CD14-positive monocyte (primary cell): ENCODE results near the gene PLCB2. TPM values are rescaled to one million over a fixed set of nuclear protein-coding genes. Genes with fewer than 3 reads are reported as not detected.

Source experiments
- DNase-seq, 3 donors: peaks; one replicate each; pipeline ENCODE4 v3.0.0-alpha.2; 2011 to 2022
- H2AFZ ChIP-seq: 2 replicates; pipeline ENCODE4 v1.6.0; 2012; ENCODE audit warnings: mild to moderate bottlenecking, low read depth, low read length, inconsistent platforms; ENCODE audit not compliant: insufficient read depth, poor library complexity, severe bottlenecking
- H3K27ac ChIP-seq, 2 donors: 1 replicate in 1 of 2; 2 replicates in 1 of 2; pipeline ENCODE4 v1.5.1; 2012 to 2013; ENCODE audit warnings: low read length in 2 of 2, control low read depth in 1 of 2, inconsistent platforms in 1 of 2, low read depth in 1 of 2, mild to moderate bottlenecking in 1 of 2
- H3K27me3 ChIP-seq, 2 donors: one replicate each; pipeline versions ENCODE4 v1.6.0 to v1.6.1; 2011 to 2013; ENCODE audit warnings: low read length in 2 of 2; ENCODE audit not compliant: control insufficient read depth in 2 of 2, insufficient read depth in 2 of 2
- H3K36me3 ChIP-seq, 2 donors: replicated peaks in 1 of 2; 1 replicate in 1 of 2; 2 replicates in 1 of 2; pipeline versions ENCODE4 v1.5.1 to v1.6.1; 2012 to 2013; ENCODE audit warnings: low read length in 2 of 2, control low read depth in 1 of 2, inconsistent platforms in 1 of 2, mild to moderate bottlenecking in 1 of 2; ENCODE audit not compliant: insufficient read depth in 2 of 2, control insufficient read depth in 1 of 2
- H3K4me1 ChIP-seq, 2 donors: 1 replicate in 1 of 2; 2 replicates in 1 of 2; pipeline versions ENCODE4 v1.5.1 to v1.6.1; 2012 to 2013; ENCODE audit warnings: low read length in 2 of 2, control low read depth in 1 of 2, inconsistent platforms in 1 of 2, mild to moderate bottlenecking in 1 of 2, moderate library complexity in 1 of 2; ENCODE audit not compliant: insufficient read depth in 2 of 2, control insufficient read depth in 1 of 2
- H3K4me2 ChIP-seq: replicated peaks from 2 replicates; pipeline ENCODE3; 2012; ENCODE audit warnings: low read length, moderate library complexity, mild to moderate bottlenecking; ENCODE audit not compliant: poor library complexity, severe bottlenecking; ENCODE audit errors: extremely low read depth
- H3K4me3 ChIP-seq, 3 experiments: fragments of 200-600 bp in 1 of 3; sonication (generic) in 1 of 3; replicated peaks in 1 of 3; 1 replicate in 2 of 3; 2 replicates in 1 of 3; pipeline ENCODE4 v1.5.1; 2011 to 2013; ENCODE audit warnings: low read length in 3 of 3, mild to moderate bottlenecking in 3 of 3, control low read depth in 2 of 3, low read depth in 2 of 3, inconsistent platforms in 1 of 3, moderate library complexity in 1 of 3
- H3K79me2 ChIP-seq: 2 replicates; pipeline ENCODE4 v1.6.0; 2012; ENCODE audit warnings: mild to moderate bottlenecking, control low read depth, inconsistent platforms, low read length, moderate library complexity; ENCODE audit not compliant: insufficient read depth
- H3K9ac ChIP-seq: 2 replicates; pipeline ENCODE4 v1.6.0; 2017; ENCODE audit warnings: low read length, mild to moderate bottlenecking; ENCODE audit not compliant: insufficient read depth, poor library complexity, severe bottlenecking
- H3K9me3 ChIP-seq, 2 donors: replicated peaks in 1 of 2; 1 replicate in 1 of 2; 2 replicates in 1 of 2; pipeline versions ENCODE4 v1.5.1 to v1.6.1; 2012 to 2013; ENCODE audit warnings: low read length in 2 of 2, control low read depth in 1 of 2; ENCODE audit not compliant: control insufficient read depth in 1 of 2, insufficient read depth in 1 of 2
- H4K20me1 ChIP-seq: 2 replicates; pipeline ENCODE4 v1.6.0; 2012; ENCODE audit warnings: mild to moderate bottlenecking, low read length, control low read depth, moderate library complexity; ENCODE audit not compliant: insufficient read depth
- H3K27ac Mint-ChIP-seq, 7 donors: one replicate each; pipeline ENCODE4 v1.8.0; 2020; ENCODE audit warnings: mild to moderate bottlenecking in 7 of 7, mixed read lengths in 7 of 7, moderate library complexity in 6 of 7, inconsistent platforms in 2 of 7
- H3K27me3 Mint-ChIP-seq, 3 donors: one replicate each; pipeline ENCODE4 v1.8.0; 2021 to 2022; ENCODE audit warnings: low read depth in 3 of 3, mild to moderate bottlenecking in 3 of 3, mixed read lengths in 3 of 3, moderate library complexity in 3 of 3, inconsistent platforms in 1 of 3
- H3K36me3 Mint-ChIP-seq, 2 donors: one replicate each; pipeline ENCODE4 v1.8.0; 2020; ENCODE audit warnings: mixed read lengths in 2 of 2, inconsistent platforms in 1 of 2, mild to moderate bottlenecking in 1 of 2
- H3K4me1 Mint-ChIP-seq: one replicate; pipeline ENCODE4 v1.8.0; 2020; ENCODE audit warnings: mild to moderate bottlenecking, mixed read lengths
- H3K4me3 Mint-ChIP-seq, 2 donors: one replicate each; pipeline ENCODE4 v1.8.0; 2020; ENCODE audit warnings: mild to moderate bottlenecking in 2 of 2, mixed read lengths in 2 of 2, moderate library complexity in 1 of 2
- H3K9me3 Mint-ChIP-seq, 7 donors: one replicate each; pipeline ENCODE4 v1.8.0; 2020 to 2022; ENCODE audit warnings: mixed read lengths in 7 of 7, mild to moderate bottlenecking in 6 of 7, moderate library complexity in 6 of 7, inconsistent platforms in 2 of 7
- WGBS: methylation state at CpG from one replicate; pipeline ENCODE4 v1.1.5; 2013; ENCODE audit warnings: missing lambda C conversion rate; ENCODE audit not compliant: insufficient coverage; 5-methylcytosine and 5-hydroxymethylcytosine counted together
- intact Hi-C, 2 donors: fragments of 100-400 bp; cut with micrococcal nuclease; formaldehyde crosslinking; loops; one replicate each; pipeline versions ENCODE4 v1.15.0 to v1.15.1; 2023
- polyA plus RNA-seq, 3 donors: library from polyadenylated mRNA; depleted of rRNA in 1 of 3; unstranded in 2 of 3; stranded (reverse) in 1 of 3; fragments of 300-500 nt in 2 of 3; fragments of >200 nt in 1 of 3; fragmentation: Illumina TruSeq in 2 of 3; gene quantifications; 1 replicate in 2 of 3; 2 replicates in 1 of 3; pipeline ENCODE4 v1.2.3, GENCODE V29; 2012 to 2021
- TF ChIP-seq, protein P1 (sequence below): fragments of 200-600 bp; IDR thresholded peaks from one replicate; pipeline ENCODE4 v1.8.0; 2022; ENCODE audit warnings: antibody characterized with exemption, mild to moderate bottlenecking

PLCB2 gene
- polyA plus RNA-seq, 3 donors: 56.5 to 1,191 (median 74.5) TPM

DNA sequence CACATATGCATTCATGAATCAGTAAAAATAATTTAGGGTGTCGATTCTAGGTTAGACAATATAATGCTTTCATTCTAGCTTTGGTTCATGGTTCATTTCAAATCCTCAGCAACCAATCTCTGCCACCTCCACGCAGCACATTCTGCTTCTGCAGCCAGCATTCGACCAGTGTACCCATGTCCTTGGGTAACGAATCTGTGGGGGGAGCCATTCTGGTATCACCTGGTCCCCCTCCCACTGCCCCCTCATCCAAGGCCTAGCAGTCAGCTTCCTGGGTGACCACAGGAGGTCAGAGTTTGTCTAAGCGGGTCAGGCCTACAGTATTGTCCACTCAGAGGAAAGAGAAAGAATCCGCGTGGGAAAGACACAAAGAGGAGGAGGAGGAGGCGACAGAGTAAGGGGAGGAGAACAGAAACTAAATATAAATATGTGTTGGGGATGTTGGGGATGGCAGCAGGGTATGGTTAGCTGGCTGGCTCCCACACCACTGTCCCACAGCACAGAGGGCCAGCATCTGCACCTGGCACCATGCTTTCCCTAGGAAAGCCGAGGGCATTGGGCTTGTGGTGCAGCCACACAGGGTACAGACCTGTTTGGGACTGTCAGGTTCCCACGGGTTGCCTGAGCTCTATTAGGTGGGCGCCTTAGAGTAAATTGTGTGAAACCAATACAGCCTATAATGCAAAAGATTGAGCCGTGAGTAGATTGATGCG lies 56.8 kb downstream of the PLCB2 start:
- H3K4me3 ChIP-seq: no peak overlapping the region
- no peak overlapping the region for H2AFZ ChIP-seq
- Mint-ChIP-seq H3K27me3 (peaks cover 40 to 52% (median 47%) of the 10 kb centered on the region in 3 donors), H3K4me1 (peaks cover 6% of the 10 kb centered on the region), H3K9me3 (peaks cover 0 to 5% (median 3%) of the 10 kb centered on the region in 7 donors), H3K36me3 (peaks cover 4 to 6% of the 10 kb centered on the region in 2 donors), H3K27ac (no peak overlapping the region), H3K4me3 (peak overlapping the region in 1 of 2 donors; percentile 69)
- H3K9me3 ChIP-seq: peaks cover 0 to 6% of the 10 kb centered on the region in 2 donors
- H3K27me3 ChIP-seq: peaks cover 21 to 32% of the 10 kb centered on the region in 2 donors
- WGBS: 92% methylated on average over 8 of the region's 13 CpGs
- TF ChIP-seq, protein P1, sequence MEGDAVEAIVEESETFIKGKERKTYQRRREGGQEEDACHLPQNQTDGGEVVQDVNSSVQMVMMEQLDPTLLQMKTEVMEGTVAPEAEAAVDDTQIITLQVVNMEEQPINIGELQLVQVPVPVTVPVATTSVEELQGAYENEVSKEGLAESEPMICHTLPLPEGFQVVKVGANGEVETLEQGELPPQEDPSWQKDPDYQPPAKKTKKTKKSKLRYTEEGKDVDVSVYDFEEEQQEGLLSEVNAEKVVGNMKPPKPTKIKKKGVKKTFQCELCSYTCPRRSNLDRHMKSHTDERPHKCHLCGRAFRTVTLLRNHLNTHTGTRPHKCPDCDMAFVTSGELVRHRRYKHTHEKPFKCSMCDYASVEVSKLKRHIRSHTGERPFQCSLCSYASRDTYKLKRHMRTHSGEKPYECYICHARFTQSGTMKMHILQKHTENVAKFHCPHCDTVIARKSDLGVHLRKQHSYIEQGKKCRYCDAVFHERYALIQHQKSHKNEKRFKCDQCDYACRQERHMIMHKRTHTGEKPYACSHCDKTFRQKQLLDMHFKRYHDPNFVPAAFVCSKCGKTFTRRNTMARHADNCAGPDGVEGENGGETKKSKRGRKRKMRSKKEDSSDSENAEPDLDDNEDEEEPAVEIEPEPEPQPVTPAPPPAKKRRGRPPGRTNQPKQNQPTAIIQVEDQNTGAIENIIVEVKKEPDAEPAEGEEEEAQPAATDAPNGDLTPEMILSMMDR: no peak
- H3K4me2 ChIP-seq: no peak overlapping the region
- no peaks in the 10 kb centered on the region for H4K20me1 ChIP-seq
- H3K36me3 ChIP-seq: no peaks in the 10 kb centered on the region
- DNase-seq: no peak
- H3K9ac ChIP-seq: no peak overlapping the region
- intact Hi-C loops: no loop called here
- H3K79me2 ChIP-seq: no peaks in the 10 kb centered on the region
- no peak overlapping the region for H3K27ac ChIP-seq
- peaks cover 10 to 15% of the 10 kb centered on the region in 2 donors for H3K4me1 ChIP-seq

DNA sequence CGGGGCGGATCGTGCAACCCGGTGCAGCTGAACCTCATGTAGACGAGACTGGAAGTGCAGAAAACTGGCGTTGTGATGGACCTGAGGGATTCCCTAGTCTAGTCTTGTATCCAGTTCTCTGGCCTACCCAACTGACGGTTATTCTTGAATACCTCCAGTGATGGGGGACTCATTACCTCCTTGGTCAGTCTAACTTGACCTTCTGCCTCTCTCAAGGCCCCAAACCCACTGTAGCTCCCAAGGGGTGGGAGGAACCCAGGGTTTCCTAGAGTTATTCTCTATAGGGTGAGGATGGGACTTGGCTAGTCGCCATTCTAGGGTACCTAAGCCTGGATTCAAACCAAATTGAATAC lies 57.5 kb downstream of the PLCB2 start:
- H3K36me3 ChIP-seq: no peaks in the 10 kb centered on the region
- H2AFZ ChIP-seq: no peak overlapping the region
- no peak overlapping the region for H3K9ac ChIP-seq
- H3K79me2 ChIP-seq: no peaks in the 10 kb centered on the region
- no peak overlapping the region for H3K4me3 ChIP-seq
- peaks cover 0 to 6% of the 10 kb centered on the region in 2 donors for H3K9me3 ChIP-seq
- H3K36me3 Mint-ChIP-seq: peaks cover 4 to 6% of the 10 kb centered on the region in 2 donors
- 87% methylated on average over 5 of the region's 8 CpGs for WGBS
- no peak for DNase-seq
- H3K27ac ChIP-seq: no peak overlapping the region
- peaks cover 6% of the 10 kb centered on the region for H3K4me1 Mint-ChIP-seq
- TF ChIP-seq, protein P1: no peak
- H3K9me3 Mint-ChIP-seq: peaks cover 0 to 5% (median 3%) of the 10 kb centered on the region in 7 donors
- H3K4me2 ChIP-seq: no peak overlapping the region
- peaks cover 10 to 15% of the 10 kb centered on the region in 2 donors for H3K4me1 ChIP-seq
- H3K27ac Mint-ChIP-seq: no peak overlapping the region
- H3K27me3 ChIP-seq: peaks cover 21 to 32% of the 10 kb centered on the region in 2 donors
- intact Hi-C loops: no loop called here
- no peaks in the 10 kb centered on the region for H4K20me1 ChIP-seq
- peak overlapping the region in 1 of 2 donors; percentile 51 for H3K4me3 Mint-ChIP-seq
- peaks cover 38 to 52% (median 47%) of the 10 kb centered on the region in 3 donors for H3K27me3 Mint-ChIP-seq
